ENCODE data around the gene DGKD. TPM values are rescaled to one million over a fixed set of nuclear protein-coding genes. Genes with fewer than 3 reads are reported as not detected.

The DGKD gene
- total and polyA plus RNA-seq, 2 donors from 2014 or later: 2.6 to 32.3 TPM

- Histone ChIP-seq H3K9ac (ENCODE audit: low read length in 3 of 3) (no peak overlapping the region), H3K9me3 (ENCODE audit: control insufficient read depth in 2 of 3, insufficient read depth in 1 of 3, low read length in 3 of 3) (no peaks in the 10 kb centered on the region), H3K36me3 (ENCODE audit: control insufficient read depth in 2 of 3, insufficient read depth in 3 of 3, low read length in 3 of 3) (peaks cover 2 to 13% (median 9%) of the 10 kb centered on the region in 3 donors), H3K4me3 (ENCODE audit: low read length in 3 of 3) (no peak overlapping the region), H3K4me1 (ENCODE audit: control insufficient read depth in 2 of 3, insufficient read depth in 2 of 3, low read depth in 1 of 3, low read length in 3 of 3) (no peaks in the 10 kb centered on the region), H3K27me3 (ENCODE audit: control insufficient read depth, insufficient read depth, low read length) (no peaks in the 10 kb centered on the region), H3K27ac (ENCODE audit: low read depth in 2 of 2, low read length in 2 of 2) (no peak overlapping the region)
- FAIRE-seq (no peak), DNase-seq (peak in 2 of 5 donors; percentile 16 to 38)
- TF ChIP-seq CTCF (IDR thresholded peaks at IDR 0.05; ENCODE audit: borderline replicate concordance, extremely low read depth, insufficient read depth): no peak
- intact Hi-C loops (cut with DNase I): no loop called here
Measured at GRCh38 chr2:233447506-233448219, 93.4 kb downstream of the DGKD start.

- H3K4me3 ChIP-seq (ENCODE audit: low read length in 3 of 3): peak overlapping the region in 1 of 3 donors; percentile 14
- no peak overlapping the region for H3K9ac ChIP-seq (ENCODE audit: low read length in 3 of 3)
- FAIRE-seq (no peak), DNase-seq (peak in 2 of 5 donors; percentile 28 to 31)
- no peaks in the 10 kb centered on the region for H3K9me3 ChIP-seq (ENCODE audit: control insufficient read depth in 2 of 3, insufficient read depth in 1 of 3, low read length in 3 of 3)
- H3K27me3 ChIP-seq (ENCODE audit: control insufficient read depth, insufficient read depth, low read length): no peaks in the 10 kb centered on the region
- TF ChIP-seq CTCF (IDR thresholded peaks at IDR 0.05; ENCODE audit: borderline replicate concordance, extremely low read depth, insufficient read depth): peak; percentile 2
- peaks cover 2 to 13% (median 9%) of the 10 kb centered on the region in 3 donors for H3K36me3 ChIP-seq (ENCODE audit: control insufficient read depth in 2 of 3, insufficient read depth in 3 of 3, low read length in 3 of 3)
- no peaks in the 10 kb centered on the region for H3K4me1 ChIP-seq (ENCODE audit: control insufficient read depth in 2 of 3, insufficient read depth in 2 of 3, low read depth in 1 of 3, low read length in 3 of 3)
- no peak overlapping the region for H3K27ac ChIP-seq (ENCODE audit: low read depth in 2 of 2, low read length in 2 of 2)
- intact Hi-C loops (cut with DNase I): no loop called here
Measured at GRCh38 chr2:233448220-233448559, 93.9 kb downstream of the DGKD start.

- Histone ChIP-seq H3K9me3 (ENCODE audit: control insufficient read depth in 2 of 3, insufficient read depth in 1 of 3, low read length in 3 of 3) (no peaks in the 10 kb centered on the region), H3K9ac (ENCODE audit: low read length in 3 of 3) (no peak overlapping the region), H3K36me3 (ENCODE audit: control insufficient read depth in 2 of 3, insufficient read depth in 3 of 3, low read length in 3 of 3) (peaks cover 2 to 13% (median 9%) of the 10 kb centered on the region in 3 donors), H3K27me3 (ENCODE audit: control insufficient read depth, insufficient read depth, low read length) (no peaks in the 10 kb centered on the region), H3K27ac (ENCODE audit: low read depth in 2 of 2, low read length in 2 of 2) (no peak overlapping the region), H3K4me3 (ENCODE audit: low read length in 3 of 3) (peak overlapping the region in 2 of 3 donors; percentile 28 to 31), H3K4me1 (ENCODE audit: control insufficient read depth in 2 of 3, insufficient read depth in 2 of 3, low read depth in 1 of 3, low read length in 3 of 3) (no peaks in the 10 kb centered on the region)
- intact Hi-C loops (cut with DNase I): no loop called here
- DNase-seq: no peak
- no peak for FAIRE-seq
- no peak for TF ChIP-seq CTCF (IDR thresholded peaks at IDR 0.05; ENCODE audit: borderline replicate concordance, extremely low read depth, insufficient read depth)
Measured at GRCh38 chr2:233448575-233448974, 94.3 kb downstream of the DGKD start.

Measured in kidney (tissue), 14 donors.